Pericardium fibroblast (primary cell): ENCODE data around the gene CXXC4. TPM values are rescaled to one million over a fixed set of nuclear protein-coding genes. Genes with fewer than 3 reads are reported as not detected.

ENCODE experiments used
- total RNA-seq: library from RNA; depleted of rRNA; stranded (reverse); fragments of >200 nt; gene quantifications from 2 replicates; pipeline ENCODE4 v1.2.3, GENCODE V29; 2015

CXXC4 gene
- total RNA-seq = not detected in 2 replicates

GRCh38 chr4:104494822-104495559, at the start of gene CXXC4:
CXXC4 (minus strand) TSS chr4:104494894; CDS start chr4:104491802, 3,092 bp downstream.

